HG02840 (cell line): ENCODE measurements around the gene RPS19BP1.

Experiments
- ATAC-seq: cut with Tn5 transposase; IDR thresholded peaks from one replicate; pipeline ENCODE4 v1.9.1; 2021; ENCODE audit warnings: mild to moderate bottlenecking, moderate library complexity, moderate number of reproducible peaks; ENCODE audit not compliant: unreplicated experiment, low FRiP score

RPS19BP1 gene

GRCh38 chr22:39493759-39494158 is 38.8 kb downstream of the RPS19BP1 start:
- ATAC-seq = no peak

DNA sequence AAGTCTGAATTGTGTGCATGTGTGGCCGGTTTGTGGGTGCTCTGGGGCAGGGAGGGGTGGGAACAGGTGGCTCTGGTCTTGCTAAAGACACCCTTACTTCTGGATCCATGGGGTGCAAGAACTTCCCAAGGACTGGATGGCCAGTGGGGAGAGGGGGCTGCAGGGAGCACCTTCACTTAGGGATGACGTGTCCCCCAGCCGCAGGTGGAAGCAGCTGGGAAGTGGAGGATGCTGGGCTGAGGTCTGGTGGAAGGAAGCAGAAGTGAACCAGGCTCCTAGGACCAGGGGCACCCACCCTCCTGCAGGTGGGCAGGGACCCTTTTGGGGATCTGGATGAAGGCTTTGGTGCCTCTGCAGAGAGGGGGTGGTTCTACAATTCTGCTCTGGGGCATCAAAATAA is 40.4 kb downstream of the RPS19BP1 start:
- ATAC-seq = no peak

GRCh38 chr22:39491696-39492095 is 40.9 kb downstream of the RPS19BP1 start:
- no peak for ATAC-seq

- ATAC-seq = no peak
Observed at GRCh38 chr22:39490966-39491680, 41.4 kb downstream of the RPS19BP1 start.

GRCh38 chr22:39490135-39490798 is 42.3 kb downstream of the RPS19BP1 start:
- peak; percentile 64 for ATAC-seq

DNA sequence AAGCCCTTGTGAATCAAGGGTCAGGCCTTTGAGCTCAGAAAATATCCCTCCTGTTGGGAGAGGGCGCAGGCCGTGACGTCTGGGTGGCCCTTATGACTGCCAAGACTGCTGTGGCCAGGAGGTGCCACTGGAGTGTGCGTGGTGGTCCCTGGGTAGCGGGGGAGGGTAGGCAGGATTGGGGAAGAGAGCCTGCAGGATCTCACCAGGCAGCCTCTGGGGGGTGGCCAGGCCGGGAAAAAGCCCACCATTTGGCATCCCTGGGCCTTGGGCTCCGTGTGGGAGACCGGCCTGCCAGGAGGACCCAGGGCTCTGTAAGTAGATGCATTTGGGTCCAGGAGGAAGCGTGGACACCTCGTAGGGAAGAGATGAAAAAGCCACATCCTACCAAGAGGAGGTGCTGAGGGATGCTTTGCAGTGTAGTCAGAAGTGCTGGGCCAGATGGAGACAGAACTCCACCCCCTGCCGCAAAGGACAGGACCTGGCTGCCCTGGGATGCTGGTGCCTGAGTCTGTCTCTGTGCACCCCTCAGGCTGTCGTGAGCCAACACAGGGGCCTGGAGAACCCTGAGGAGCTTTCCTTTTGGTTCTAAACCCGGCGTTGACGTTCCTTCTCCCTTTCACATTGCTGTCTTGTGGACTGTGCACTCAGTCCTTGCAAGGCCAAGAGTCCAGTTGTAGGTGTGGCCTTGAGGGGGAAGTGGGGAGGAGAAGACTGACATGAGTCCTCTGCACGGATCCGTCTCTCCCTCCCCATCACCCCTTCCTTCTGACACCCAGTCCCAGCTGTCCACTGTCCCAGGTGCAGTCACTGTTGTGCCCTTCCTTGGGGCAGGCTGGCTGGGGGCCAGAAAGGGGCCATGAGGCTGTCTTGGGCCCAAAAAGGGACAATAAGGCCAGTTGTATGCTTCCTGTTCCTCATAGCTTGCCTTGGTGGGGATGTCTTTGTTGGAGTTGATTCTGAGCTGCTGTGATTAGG is 43.2 kb downstream of the RPS19BP1 start:
- no peak for ATAC-seq

DNA sequence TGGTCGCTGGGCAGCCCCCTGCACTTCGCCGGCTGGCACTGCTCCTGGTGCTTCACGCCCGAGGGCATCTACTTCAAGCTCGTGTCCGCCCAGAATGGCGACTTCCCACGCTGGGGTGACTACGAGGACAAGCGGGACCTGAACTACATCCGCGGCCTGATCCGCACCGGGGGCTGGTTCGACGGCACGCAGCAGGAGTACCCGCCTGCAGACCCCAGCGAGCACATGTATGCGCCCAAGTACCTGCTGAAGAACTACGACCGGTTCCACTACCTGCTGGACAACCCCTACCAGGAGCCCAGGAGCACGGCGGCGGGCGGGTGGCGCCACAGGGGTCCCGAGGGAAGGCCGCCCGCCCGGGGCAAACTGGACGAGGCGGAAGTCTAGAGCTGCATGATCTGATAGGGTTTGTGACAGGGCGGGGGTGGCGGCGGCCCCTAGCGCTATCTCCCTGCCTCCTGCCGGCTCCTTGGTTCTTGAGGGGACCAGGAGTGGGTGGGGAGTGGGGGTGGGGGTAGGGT is 43.9 kb downstream of the RPS19BP1 start:
- no peak for ATAC-seq

GRCh38 chr22:39487826-39488520 is 44.6 kb downstream of the RPS19BP1 start:
- no peak for ATAC-seq

DNA sequence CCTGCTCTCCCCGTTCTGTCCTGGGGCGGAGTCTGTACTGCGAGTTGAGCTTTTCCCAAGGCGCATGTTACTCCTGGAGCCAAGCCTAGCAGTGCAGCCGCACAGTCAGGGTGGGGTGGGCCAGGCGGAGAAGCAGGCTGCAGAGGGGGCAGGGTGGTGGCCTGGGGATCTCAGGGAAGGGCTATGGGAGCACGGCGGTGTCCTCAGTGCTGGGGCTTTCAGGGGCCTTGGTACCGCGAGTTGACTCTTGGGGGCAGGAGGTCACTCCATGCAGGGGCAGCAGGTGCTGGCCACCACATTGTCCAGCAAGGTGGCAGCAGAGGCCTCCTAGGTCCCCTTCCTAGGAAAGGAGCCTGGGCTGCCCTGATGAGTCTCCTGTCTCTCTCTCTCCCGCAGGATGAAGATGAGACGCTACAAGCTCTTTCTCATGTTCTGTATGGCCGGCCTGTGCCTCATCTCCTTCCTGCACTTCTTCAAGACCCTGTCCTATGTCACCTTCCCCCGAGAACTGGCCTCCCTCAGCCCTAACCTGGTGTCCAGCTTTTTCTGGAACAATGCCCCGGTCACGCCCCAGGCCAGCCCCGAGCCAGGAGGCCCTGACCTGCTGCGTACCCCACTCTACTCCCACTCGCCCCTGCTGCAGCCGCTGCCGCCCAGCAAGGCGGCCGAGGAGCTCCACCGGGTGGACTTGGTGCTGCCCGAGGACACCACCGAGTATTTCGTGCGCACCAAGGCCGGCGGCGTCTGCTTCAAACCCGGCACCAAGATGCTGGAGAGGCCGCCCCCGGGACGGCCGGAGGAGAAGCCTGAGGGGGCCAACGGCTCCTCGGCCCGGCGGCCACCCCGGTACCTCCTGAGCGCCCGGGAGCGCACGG is 45.4 kb downstream of the RPS19BP1 start:
- no peak for ATAC-seq

GRCh38 chr22:39482768-39483167 is 49.8 kb downstream of the RPS19BP1 start:
- ATAC-seq = no peak

- no peak for ATAC-seq
Observed at GRCh38 chr22:39481595-39481994, 51.0 kb downstream of the RPS19BP1 start.

DNA sequence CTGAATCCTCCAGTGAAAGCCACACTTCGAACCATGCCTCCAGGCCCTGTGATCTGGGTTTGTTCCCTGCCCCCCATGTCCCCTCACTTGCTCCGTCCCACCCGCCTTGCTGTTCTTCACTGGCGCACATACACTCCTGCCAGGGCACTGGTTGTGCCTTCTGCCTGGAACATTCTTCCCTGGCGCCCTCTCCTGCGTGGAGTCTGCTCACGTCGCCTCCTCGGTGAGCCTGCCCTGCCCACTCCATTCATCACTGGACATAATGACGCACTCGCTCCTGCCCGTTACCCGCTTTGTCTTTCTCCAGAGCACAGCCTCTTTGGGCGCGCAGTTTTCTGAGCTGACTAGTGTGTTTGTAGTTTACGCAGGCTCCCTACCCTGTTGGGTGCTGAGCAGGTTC is 51.5 kb downstream of the RPS19BP1 start:
- ATAC-seq = no peak

- ATAC-seq = no peak
Observed at GRCh38 chr22:39480557-39480956, 52.0 kb downstream of the RPS19BP1 start.

DNA sequence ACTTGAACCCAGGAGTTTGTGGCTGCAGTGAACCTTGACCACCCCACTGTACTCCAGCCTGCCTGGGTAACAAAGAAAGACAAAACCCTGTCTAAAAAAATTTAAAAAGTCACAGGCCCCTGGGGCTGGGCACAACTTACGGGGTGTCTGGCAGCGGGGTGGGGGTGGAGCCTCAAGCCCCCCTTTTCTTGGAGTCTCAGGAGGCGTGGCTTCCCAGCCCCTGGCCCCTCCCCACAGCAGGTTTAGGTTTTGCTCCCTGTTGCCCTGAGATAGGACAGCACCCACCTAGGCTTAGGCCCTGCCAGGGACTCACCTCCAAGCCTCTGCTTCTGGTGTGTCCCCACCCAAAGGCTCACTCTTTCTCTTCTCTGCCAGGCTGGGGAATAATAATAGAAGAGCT is 53.3 kb downstream of the RPS19BP1 start:
- ATAC-seq = no peak
